Kidney (tissue), 14 donors: ENCODE results near the gene TELO2. TPM values are rescaled to one million over a fixed set of nuclear protein-coding genes. Genes with fewer than 3 reads are reported as not detected.

Experiments
- DNase-seq, 5 donors: peaks; one replicate each; pipeline ENCODE4 v3.0.0-alpha.2; 2013 to 2020
- FAIRE-seq: peaks from 2 replicates; lab custom pipeline; 2012; peaks lifted over from hg19 to GRCh38; lab: Jason Lieb, UNC
- H3K27ac ChIP-seq, 2 donors: one replicate each; pipeline ENCODE4 v1.7.0; 2013; ENCODE audit warnings: low read depth in 2 of 2, low read length in 2 of 2, inconsistent platforms in 1 of 2
- H3K27me3 ChIP-seq: one replicate; pipeline ENCODE4 v1.7.1; 2013; ENCODE audit warnings: low read length, inconsistent platforms; ENCODE audit not compliant: control insufficient read depth, insufficient read depth
- H3K36me3 ChIP-seq, 3 donors: one replicate each; pipeline versions ENCODE4 v1.7.0 to v1.7.1; 2013; ENCODE audit warnings: low read length in 3 of 3, control low read depth in 1 of 3, inconsistent platforms in 1 of 3; ENCODE audit not compliant: insufficient read depth in 3 of 3, control insufficient read depth in 2 of 3
- H3K4me1 ChIP-seq, 3 donors: one replicate each; pipeline versions ENCODE4 v1.7.0 to v1.7.1; 2013; ENCODE audit warnings: low read length in 3 of 3, inconsistent platforms in 1 of 3, low read depth in 1 of 3; ENCODE audit not compliant: control insufficient read depth in 2 of 3, insufficient read depth in 2 of 3
- H3K4me3 ChIP-seq, 3 donors: one replicate each; pipeline versions ENCODE4 v1.7.0 to v1.8.1; 2013; ENCODE audit warnings: low read length in 3 of 3, control low read depth in 1 of 3, inconsistent platforms in 1 of 3
- H3K9ac ChIP-seq, 3 donors: one replicate each; pipeline versions ENCODE4 v1.7.0 to v1.7.1; 2013; ENCODE audit warnings: low read length in 3 of 3, control low read depth in 1 of 3, inconsistent platforms in 1 of 3
- H3K9me3 ChIP-seq, 3 donors: one replicate each; pipeline versions ENCODE4 v1.7.0 to v1.7.1; 2013; ENCODE audit warnings: low read length in 3 of 3, control low read depth in 1 of 3, inconsistent platforms in 1 of 3; ENCODE audit not compliant: control insufficient read depth in 2 of 3, insufficient read depth in 1 of 3
- intact Hi-C: fragments of 100-400 bp; cut with DNase I; formaldehyde crosslinking; loops from one replicate; pipeline ENCODE4 v1.11.1; 2022
- polyA plus RNA-seq: library from polyadenylated mRNA; stranded (reverse); fragments of 350-450 nt; fragmentation: Illumina TruSeq; extraction: RNeasy Lipid Tissue Mini Kit (QIAGEN cat#74804); gene quantifications from one replicate; pipeline ENCODE4 v1.2.3, GENCODE V29; 2014; ENCODE audit warnings: low read depth, low replicate concordance; ENCODE audit not compliant: insufficient read depth
- total RNA-seq: library from RNA; stranded (reverse); fragmentation: NEBNext Ultra II Directional; extraction: Animal tissue kit (Norgen Biotek cat#: 25700); gene quantifications from one replicate; pipeline ENCODE4 v1.2.1, GENCODE V29; 2021
- TF ChIP-seq, protein P1 (sequence below): IDR thresholded peaks from 3 replicates; pipeline ENCODE4 v1.5.1; 2012; ENCODE audit warnings: mild to moderate bottlenecking, moderate library complexity, borderline replicate concordance; ENCODE audit not compliant: insufficient read depth; ENCODE audit errors: extremely low read depth
- donor health status: control.
- donor health status: control.
- donor health status: control.
- donor health status: control.
- donor health status: control.
- donor health status: DM: yes; HTN: yes; CAD: no.
- donor health status: Normal renal cell carcinoma (clear cell type).

Gene TELO2
- total and polyA plus RNA-seq, 2 donors from 2014 or later: 27.7 to 37.4 TPM

DNA sequence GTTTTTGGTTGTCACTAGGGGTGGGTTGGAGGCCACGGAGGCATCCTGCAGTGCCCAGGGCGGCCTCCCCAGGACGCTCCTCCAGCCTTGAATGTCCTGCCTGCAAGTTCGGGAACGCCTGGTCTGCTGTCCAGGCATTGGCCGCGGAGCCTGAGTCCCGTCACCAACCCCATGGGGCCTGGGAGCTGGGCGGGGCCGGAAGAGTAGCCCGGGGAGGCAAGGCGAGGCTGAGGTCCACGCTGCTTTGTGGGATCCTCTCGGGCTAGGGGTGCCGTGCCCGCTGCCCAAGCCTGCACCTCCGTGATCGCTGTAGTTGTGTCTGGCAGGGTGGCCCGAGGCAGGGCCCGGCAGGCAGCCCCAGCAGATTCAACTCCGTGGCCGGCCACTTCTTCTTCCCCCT is 12.8 kb downstream of the TELO2 start:
- TF ChIP-seq, protein P1, sequence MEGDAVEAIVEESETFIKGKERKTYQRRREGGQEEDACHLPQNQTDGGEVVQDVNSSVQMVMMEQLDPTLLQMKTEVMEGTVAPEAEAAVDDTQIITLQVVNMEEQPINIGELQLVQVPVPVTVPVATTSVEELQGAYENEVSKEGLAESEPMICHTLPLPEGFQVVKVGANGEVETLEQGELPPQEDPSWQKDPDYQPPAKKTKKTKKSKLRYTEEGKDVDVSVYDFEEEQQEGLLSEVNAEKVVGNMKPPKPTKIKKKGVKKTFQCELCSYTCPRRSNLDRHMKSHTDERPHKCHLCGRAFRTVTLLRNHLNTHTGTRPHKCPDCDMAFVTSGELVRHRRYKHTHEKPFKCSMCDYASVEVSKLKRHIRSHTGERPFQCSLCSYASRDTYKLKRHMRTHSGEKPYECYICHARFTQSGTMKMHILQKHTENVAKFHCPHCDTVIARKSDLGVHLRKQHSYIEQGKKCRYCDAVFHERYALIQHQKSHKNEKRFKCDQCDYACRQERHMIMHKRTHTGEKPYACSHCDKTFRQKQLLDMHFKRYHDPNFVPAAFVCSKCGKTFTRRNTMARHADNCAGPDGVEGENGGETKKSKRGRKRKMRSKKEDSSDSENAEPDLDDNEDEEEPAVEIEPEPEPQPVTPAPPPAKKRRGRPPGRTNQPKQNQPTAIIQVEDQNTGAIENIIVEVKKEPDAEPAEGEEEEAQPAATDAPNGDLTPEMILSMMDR: no peak
- Histone ChIP-seq H3K4me1 (peaks cover 0 to 2% (median 0%) of the 10 kb centered on the region in 3 donors), H3K36me3 (peaks cover 0 to 3% (median 3%) of the 10 kb centered on the region in 3 donors), H3K9me3 (no peaks in the 10 kb centered on the region), H3K27ac (no peak overlapping the region), H3K4me3 (no peak overlapping the region), H3K27me3 (no peaks in the 10 kb centered on the region), H3K9ac (no peak overlapping the region)
- no peak for DNase-seq
- intact Hi-C loops: no loop called here
- no peak for FAIRE-seq

DNA sequence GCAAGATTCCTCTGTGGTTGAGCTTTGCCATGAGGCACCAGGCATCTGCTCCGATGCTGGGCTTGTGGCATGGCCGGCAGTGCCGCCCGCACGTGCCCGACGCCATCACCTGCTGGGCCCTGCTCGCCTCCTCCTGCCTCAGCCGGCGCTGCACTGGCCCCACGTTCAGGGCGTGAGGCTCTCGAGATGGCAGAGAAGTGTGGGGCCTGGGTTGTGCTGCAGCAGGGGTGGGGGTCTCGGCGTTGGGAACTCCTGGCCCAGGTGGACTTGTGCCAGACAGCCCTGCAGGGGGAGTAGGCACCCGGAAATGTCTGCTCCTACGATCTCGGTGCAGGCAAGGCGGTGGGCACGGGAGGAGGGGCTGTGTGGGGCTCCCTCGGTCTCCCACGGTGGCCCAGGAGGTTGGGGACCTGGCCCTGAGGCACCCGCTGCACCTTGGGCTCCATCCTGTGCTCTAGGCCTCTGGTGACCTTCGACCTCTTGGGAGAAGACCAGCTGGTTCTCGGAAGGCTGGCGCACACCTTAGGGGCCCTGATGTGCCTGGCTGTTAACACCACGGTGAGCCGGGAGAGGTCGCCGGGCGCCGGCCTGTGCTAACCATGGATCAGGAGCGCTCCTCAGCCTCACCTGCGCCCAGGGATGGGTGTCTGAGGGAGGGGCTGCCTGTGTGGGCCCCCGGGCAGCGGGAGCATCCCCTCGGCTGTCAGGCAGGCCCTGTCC is 13.5 kb downstream of the TELO2 start:
- Histone ChIP-seq H3K27me3 (no peaks in the 10 kb centered on the region), H3K4me3 (no peak overlapping the region), H3K9me3 (no peaks in the 10 kb centered on the region), H3K4me1 (peaks cover 0 to 5% (median 0%) of the 10 kb centered on the region in 3 donors), H3K9ac (no peak overlapping the region), H3K27ac (no peak overlapping the region), H3K36me3 (peaks cover 0 to 3% (median 3%) of the 10 kb centered on the region in 3 donors)
- TF ChIP-seq, protein P1: no peak
- FAIRE-seq (no peak), DNase-seq (no peak)
- intact Hi-C loops: no loop called here

DNA sequence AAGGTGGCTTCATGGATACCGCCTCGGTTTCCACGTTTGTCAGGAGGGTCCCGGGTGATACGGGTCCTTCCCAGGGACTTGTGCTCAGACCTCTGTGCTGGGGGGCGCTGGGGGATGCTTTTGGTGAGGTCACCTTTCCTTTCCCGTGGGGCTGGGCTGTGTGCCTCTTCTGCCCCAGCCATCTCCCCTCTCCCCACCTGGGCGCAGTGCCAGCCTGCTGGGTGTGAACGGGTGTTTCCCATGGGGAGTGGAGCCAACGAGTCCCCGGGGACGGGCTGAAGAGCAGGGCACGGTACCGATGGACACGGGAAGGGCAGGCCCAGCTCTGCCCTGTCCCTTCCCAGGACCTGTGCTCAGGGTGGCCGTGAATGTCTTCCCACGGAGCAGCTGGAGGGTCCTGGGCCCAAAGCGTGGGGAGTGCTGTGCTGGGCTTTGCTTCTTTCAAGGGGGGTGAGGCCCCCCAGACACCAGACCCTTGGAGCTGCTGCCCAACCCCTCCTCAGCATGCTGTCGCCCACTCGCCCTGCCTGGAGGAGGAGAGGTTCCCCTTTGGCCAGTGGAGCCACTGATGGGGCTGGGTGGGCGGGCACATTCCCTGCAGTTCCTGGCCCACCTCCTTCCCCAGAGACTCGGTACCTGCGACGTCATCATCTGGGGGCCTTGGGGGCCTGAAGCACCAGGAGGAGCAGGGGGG is 15.5 kb downstream of the TELO2 start:
- Histone ChIP-seq H3K27me3 (no peaks in the 10 kb centered on the region), H3K9me3 (no peaks in the 10 kb centered on the region), H3K36me3 (no peaks in the 10 kb centered on the region), H3K4me3 (no peak overlapping the region), H3K27ac (no peak overlapping the region), H3K4me1 (peaks cover 0 to 5% (median 0%) of the 10 kb centered on the region in 3 donors), H3K9ac (no peak overlapping the region)
- intact Hi-C loops: no loop called here
- no peak for DNase-seq
- TF ChIP-seq, protein P1: no peak
- no peak for FAIRE-seq
